TTC549 (cell line): ENCODE results near the gene UBE2H.
"Not testable (repeated sequence)": the region's sequence is repeated elsewhere in the genome, so short reads cannot be mapped to it uniquely, and the experiment has no call there.

Experiments
- FAIRE-seq: peaks from 2 replicates; lab custom pipeline; 2012; peaks lifted over from hg19 to GRCh38; lab: Jason Lieb, UNC

Gene UBE2H

GRCh38 chr7:129952653-129953560, at the start of gene UBE2H:
TSS of gene UBE2H (minus strand) at chr7:129952960. CDS start at chr7:129952555, 405 bp downstream.
- FAIRE-seq, result peak; percentile 23

- FAIRE-seq, result no peak
Observed at GRCh38 chr7:129998446-129998845, 45.7 kb upstream of the UBE2H start.

GRCh38 chr7:129997285-129997684, 44.5 kb upstream of the UBE2H start:
- no peak for FAIRE-seq

GRCh38 chr7:129993275-129993674, 40.5 kb upstream of the UBE2H start:
- FAIRE-seq, result no peak

- no peak for FAIRE-seq
Observed at GRCh38 chr7:129990403-129991192, 37.8 kb upstream of the UBE2H start.

- FAIRE-seq, result no peak
Observed at GRCh38 chr7:129989466-129989865, 36.7 kb upstream of the UBE2H start.

GRCh38 chr7:129986600-129986999, 33.8 kb upstream of the UBE2H start:
- FAIRE-seq, result no peak

- FAIRE-seq, result no peak
Observed at GRCh38 chr7:129980667-129981066, 27.9 kb upstream of the UBE2H start.

- FAIRE-seq, result no peak
Observed at GRCh38 chr7:129975309-129975708, 22.5 kb upstream of the UBE2H start.

GRCh38 chr7:129970816-129971215, 18.1 kb upstream of the UBE2H start:
- no peak for FAIRE-seq

- FAIRE-seq, result no peak
Observed at GRCh38 chr7:129969881-129970446, 17.2 kb upstream of the UBE2H start.

GRCh38 chr7:129968592-129969383, 16.0 kb upstream of the UBE2H start:
- no peak for FAIRE-seq

GRCh38 chr7:129960204-129960475, 7.4 kb upstream of the UBE2H start:
- FAIRE-seq, result not testable (repeated sequence)

GRCh38 chr7:129959471-129960203, 6.9 kb upstream of the UBE2H start:
- FAIRE-seq, result no peak

- no peak for FAIRE-seq
Observed at GRCh38 chr7:129958643-129959470, 6.1 kb upstream of the UBE2H start.

- no peak for FAIRE-seq
Observed at GRCh38 chr7:129955993-129956543, 3.3 kb upstream of the UBE2H start.

- no peak for FAIRE-seq
Observed at GRCh38 chr7:129952086-129952652, 591 bp downstream of the UBE2H start.

- FAIRE-seq, result no peak
Observed at GRCh38 chr7:129951226-129952085, 1.3 kb downstream of the UBE2H start.

GRCh38 chr7:129950933-129951225, 1.9 kb downstream of the UBE2H start:
- no peak for FAIRE-seq
